CD4-positive, alpha-beta T cell treated with Interleukin-6 for 4 hours (primary cell): Measurements from ENCODE around the gene CPNE9.

ENCODE experiments used
- DNase-seq: peaks from one replicate; pipeline ENCODE4 v3.0.0-alpha.2; 2020; ENCODE audit warnings: mixed read lengths

Gene CPNE9

GRCh38 chr3:9703736-9704346 is at the start of gene CPNE9:
TSS of gene CPNE9 (plus strand) at chr3:9703833. CDS start at chr3:9703997, 164 bp downstream.
- DNase-seq: no peak

- no peak for DNase-seq
Observed at GRCh38 chr3:9659849-9660248, 43.8 kb upstream of the CPNE9 start.

GRCh38 chr3:9660972-9661371 is 42.7 kb upstream of the CPNE9 start:
- DNase-seq: no peak

GRCh38 chr3:9664119-9664751 is 39.4 kb upstream of the CPNE9 start:
- DNase-seq: no peak

- no peak for DNase-seq
Observed at GRCh38 chr3:9666704-9667445, 36.8 kb upstream of the CPNE9 start.

- DNase-seq: no peak
Observed at GRCh38 chr3:9669277-9669676, 34.4 kb upstream of the CPNE9 start.

GRCh38 chr3:9669720-9670432 is 33.8 kb upstream of the CPNE9 start:
- DNase-seq: no peak

- no peak for DNase-seq
Observed at GRCh38 chr3:9673082-9673481, 30.6 kb upstream of the CPNE9 start.

GRCh38 chr3:9673752-9674151 is 29.9 kb upstream of the CPNE9 start:
- no peak for DNase-seq

GRCh38 chr3:9675736-9676290 is 27.8 kb upstream of the CPNE9 start:
- DNase-seq: no peak

- no peak for DNase-seq
Observed at GRCh38 chr3:9676785-9677184, 26.8 kb upstream of the CPNE9 start.

GRCh38 chr3:9678493-9678892 is 25.1 kb upstream of the CPNE9 start:
- no peak for DNase-seq

- no peak for DNase-seq
Observed at GRCh38 chr3:9679476-9680080, 24.1 kb upstream of the CPNE9 start.

- DNase-seq: no peak
Observed at GRCh38 chr3:9681011-9681722, 22.5 kb upstream of the CPNE9 start.

GRCh38 chr3:9681723-9682081 is 21.9 kb upstream of the CPNE9 start:
- no peak for DNase-seq

GRCh38 chr3:9682096-9682495 is 21.5 kb upstream of the CPNE9 start:
- no peak for DNase-seq

GRCh38 chr3:9683426-9683825 is 20.2 kb upstream of the CPNE9 start:
- DNase-seq: no peak

GRCh38 chr3:9685216-9686049 is 18.2 kb upstream of the CPNE9 start:
- DNase-seq: no peak

- DNase-seq: no peak
Observed at GRCh38 chr3:9686050-9686550, 17.5 kb upstream of the CPNE9 start.

- no peak for DNase-seq
Observed at GRCh38 chr3:9686703-9687102, 16.9 kb upstream of the CPNE9 start.

GRCh38 chr3:9687514-9687913 is 16.1 kb upstream of the CPNE9 start:
- DNase-seq: no peak
